ENCODE data around the gene SPOCK3.
"Not testable (repeated sequence)": the region's sequence is repeated elsewhere in the genome, so short reads cannot be mapped to it uniquely, and the experiment has no call there.

The SPOCK3 gene

GRCh38 chr4:166808380-166808779 is 425.9 kb downstream of the SPOCK3 start:
- H3K4me3 ChIP-seq (replicated peaks; ENCODE audit: low read depth, low read length) = no peak overlapping the region
- no peak for DNase-seq (ENCODE audit: extremely low read depth, low read depth)
- no peak for TF ChIP-seq CTCF (IDR thresholded peaks at IDR 0.05; ENCODE audit: low read depth, low read length, missing control alignments)

- no peak for DNase-seq (ENCODE audit: extremely low read depth, low read depth)
- no peak for TF ChIP-seq CTCF (IDR thresholded peaks at IDR 0.05; ENCODE audit: low read depth, low read length, missing control alignments)
These were observed 431.9 kb downstream of the SPOCK3 start for GRCh38 chr4:166802346-166802745.

GRCh38 chr4:166798126-166798525 is 436.2 kb downstream of the SPOCK3 start:
- no peak for DNase-seq (ENCODE audit: extremely low read depth, low read depth)
- no peak overlapping the region for H3K4me3 ChIP-seq (replicated peaks; ENCODE audit: low read depth, low read length)
- no peak for TF ChIP-seq CTCF (IDR thresholded peaks at IDR 0.05; ENCODE audit: low read depth, low read length, missing control alignments)

More at GRCh38 chr4:166802346-166802745, 431.9 kb downstream of the SPOCK3 start:
- H3K4me3 ChIP-seq (replicated peaks; ENCODE audit: low read depth, low read length) = no peak overlapping the region

- H3K4me3 ChIP-seq (replicated peaks; ENCODE audit: low read depth, low read length) = no peak overlapping the region
- no peak for TF ChIP-seq CTCF (IDR thresholded peaks at IDR 0.05; ENCODE audit: low read depth, low read length, missing control alignments)
- DNase-seq (ENCODE audit: extremely low read depth, low read depth) = no peak
These were observed 456.5 kb downstream of the SPOCK3 start for GRCh38 chr4:166777760-166778159.

- no peak for TF ChIP-seq CTCF (IDR thresholded peaks at IDR 0.05; ENCODE audit: low read depth, low read length, missing control alignments)
- no peak overlapping the region for H3K4me3 ChIP-seq (replicated peaks; ENCODE audit: low read depth, low read length)
- DNase-seq (ENCODE audit: extremely low read depth, low read depth) = no peak
These were observed 471.3 kb downstream of the SPOCK3 start for GRCh38 chr4:166763018-166763417.

- H3K4me3 ChIP-seq (replicated peaks; ENCODE audit: low read depth, low read length) = no peak overlapping the region
- no peak for DNase-seq (ENCODE audit: extremely low read depth, low read depth)
- no peak for TF ChIP-seq CTCF (IDR thresholded peaks at IDR 0.05; ENCODE audit: low read depth, low read length, missing control alignments)
These were observed 492.6 kb downstream of the SPOCK3 start for GRCh38 chr4:166741742-166742141.

GRCh38 chr4:166739215-166739614 is 495.1 kb downstream of the SPOCK3 start:
- H3K4me3 ChIP-seq (replicated peaks; ENCODE audit: low read depth, low read length); DNase-seq (ENCODE audit: extremely low read depth, low read depth): not testable (repeated sequence)
